GM19468 (cell line): ENCODE results near the gene SNX20.

Source experiments
- ATAC-seq: cut with Tn5 transposase; IDR thresholded peaks from one replicate; pipeline ENCODE4 v1.9.1; 2021; ENCODE audit warnings: mild to moderate bottlenecking, moderate library complexity, moderate number of reproducible peaks; ENCODE audit not compliant: unreplicated experiment; ENCODE audit errors: extremely low read depth

SNX20 gene

DNA sequence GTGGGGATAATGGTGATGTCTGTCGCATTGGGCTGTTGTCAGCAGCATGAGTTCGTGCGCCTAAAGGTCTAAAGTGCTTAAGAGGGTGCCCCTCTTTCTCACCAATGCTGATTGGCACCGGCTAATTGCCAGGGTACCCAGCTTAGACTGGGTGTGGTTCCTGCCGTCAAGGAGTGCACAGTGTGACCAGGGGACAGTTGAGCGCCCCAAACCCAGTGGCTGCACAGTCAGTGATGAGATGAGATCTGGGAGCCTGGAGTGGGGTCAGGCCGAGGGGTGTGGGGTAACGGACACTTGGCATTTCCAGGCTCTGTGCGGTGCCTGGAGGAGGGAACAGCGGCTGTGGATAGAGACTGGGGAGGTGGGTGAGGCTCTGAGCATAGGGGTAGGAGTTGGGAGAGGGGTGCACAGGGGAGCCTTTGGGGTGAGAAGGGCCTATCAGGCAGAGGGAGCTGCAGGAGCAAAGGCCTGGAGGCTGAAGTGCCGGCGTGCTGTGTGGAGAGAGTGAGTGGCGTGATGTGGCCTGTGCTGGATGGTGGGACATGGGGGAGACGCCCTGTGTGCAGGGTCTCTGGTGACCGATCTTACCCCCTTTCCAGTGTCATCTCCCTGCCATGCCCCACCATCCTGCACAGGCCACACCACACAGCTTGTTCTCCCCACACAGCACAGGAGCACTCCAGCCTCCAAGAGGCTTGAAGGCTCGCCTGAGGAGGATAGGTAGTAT is 58.3 kb downstream of the SNX20 start:
- no peak for ATAC-seq

DNA sequence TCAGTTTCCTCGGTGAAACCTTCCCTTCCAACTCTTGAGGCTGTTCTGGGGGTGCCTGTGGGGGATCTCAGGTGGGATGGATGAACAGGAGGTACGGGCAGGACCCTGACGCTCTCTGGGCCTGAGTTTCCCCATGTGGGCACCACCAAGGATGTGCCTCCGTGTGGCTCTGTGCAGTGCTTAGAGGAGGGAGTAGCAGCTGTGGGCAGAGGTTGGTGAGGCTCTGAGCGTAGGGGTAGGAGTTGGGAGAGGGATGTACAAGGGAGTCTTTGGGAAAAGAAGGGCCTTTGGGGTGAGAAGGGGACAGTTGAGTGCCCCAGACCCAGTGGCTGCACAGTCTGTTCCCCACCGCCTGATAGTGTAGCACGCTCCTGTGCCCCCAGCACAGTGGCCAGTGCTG is 59.1 kb downstream of the SNX20 start:
- ATAC-seq, result no peak
